Lower lobe of right lung (tissue), 2 donors: ENCODE measurements around the gene FBXW11. TPM values are rescaled to one million over a fixed set of nuclear protein-coding genes. Genes with fewer than 3 reads are reported as not detected.

Experiments
- ATAC-seq, 2 donors: fragments of 200-7000 bp; cut with Tn5 transposase; one replicate each; pipeline ENCODE4 v1.9.1; 2020 to 2022; ENCODE audit warnings: mild to moderate bottlenecking in 2 of 2, moderate library complexity in 2 of 2
- DNase-seq: peaks from one replicate; pipeline ENCODE4 v3.0.0-alpha.2; 2020
- H3K27ac ChIP-seq: fragments of 200-600 bp; one replicate; pipeline ENCODE4 v1.8.0; 2022
- H3K27me3 ChIP-seq: fragments of 200-600 bp; one replicate; pipeline ENCODE4 v1.8.0; 2022; ENCODE audit warnings: low read depth
- H3K36me3 ChIP-seq: fragments of 200-600 bp; one replicate; pipeline ENCODE4 v1.8.0; 2022; ENCODE audit warnings: mild to moderate bottlenecking
- H3K4me1 ChIP-seq: fragments of 200-600 bp; one replicate; pipeline ENCODE4 v1.8.0; 2022
- H3K4me3 ChIP-seq: fragments of 200-600 bp; one replicate; pipeline ENCODE4 v1.8.0; 2022; ENCODE audit warnings: mild to moderate bottlenecking
- H3K9me3 ChIP-seq: fragments of 200-600 bp; one replicate; pipeline ENCODE4 v1.8.0; 2022
- intact Hi-C: fragments of 100-400 bp; cut with DNase I; formaldehyde crosslinking; loops from one replicate; pipeline ENCODE4 v1.11.0; 2022
- total RNA-seq: library from RNA; stranded (reverse); fragmentation: NEBNext Ultra II Directional; extraction: Animal tissue kit (Norgen Biotek cat#: 25700); gene quantifications from one replicate; pipeline ENCODE4 v1.2.1, GENCODE V29; 2021
- TF ChIP-seq, protein P1 (sequence below): fragments of 200-600 bp; IDR thresholded peaks from one replicate; pipeline ENCODE4 v1.8.0; 2022; ENCODE audit warnings: antibody characterized with exemption, mild to moderate bottlenecking
- donor health status: DM: no; HTN: yes; CAD: no; lungs with severe emphysema.

Gene FBXW11
- total RNA-seq, 1 donor from 2014 or later: 52.8 TPM

DNA sequence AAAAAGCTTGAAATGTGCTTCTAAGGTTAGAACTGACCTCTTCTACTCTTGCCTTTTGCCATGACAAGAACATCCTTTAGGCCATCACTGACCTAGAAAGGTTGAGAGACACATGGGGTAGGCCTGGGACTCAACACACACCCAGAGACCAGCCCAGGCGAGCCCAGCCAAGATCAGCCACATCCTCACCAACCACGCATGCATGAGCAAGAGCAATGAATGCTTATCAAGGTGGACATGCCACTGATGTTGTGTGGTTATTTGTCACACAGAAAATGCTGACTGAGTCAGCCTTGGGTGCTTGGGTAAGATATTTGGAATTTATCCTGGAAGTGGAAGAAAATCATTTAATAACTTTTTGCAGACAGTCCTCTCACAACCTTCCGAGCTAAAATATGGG lies 181.4 kb downstream of the FBXW11 start:
- Histone ChIP-seq H3K4me1 (no peaks in the 10 kb centered on the region), H3K9me3 (peaks cover 2% of the 10 kb centered on the region), H3K27me3 (no peaks in the 10 kb centered on the region), H3K4me3 (no peak overlapping the region), H3K27ac (no peak overlapping the region), H3K36me3 (no peaks in the 10 kb centered on the region)
- no peak for ATAC-seq
- intact Hi-C loops: no loop called here
- no peak for DNase-seq
- TF ChIP-seq, protein P1, sequence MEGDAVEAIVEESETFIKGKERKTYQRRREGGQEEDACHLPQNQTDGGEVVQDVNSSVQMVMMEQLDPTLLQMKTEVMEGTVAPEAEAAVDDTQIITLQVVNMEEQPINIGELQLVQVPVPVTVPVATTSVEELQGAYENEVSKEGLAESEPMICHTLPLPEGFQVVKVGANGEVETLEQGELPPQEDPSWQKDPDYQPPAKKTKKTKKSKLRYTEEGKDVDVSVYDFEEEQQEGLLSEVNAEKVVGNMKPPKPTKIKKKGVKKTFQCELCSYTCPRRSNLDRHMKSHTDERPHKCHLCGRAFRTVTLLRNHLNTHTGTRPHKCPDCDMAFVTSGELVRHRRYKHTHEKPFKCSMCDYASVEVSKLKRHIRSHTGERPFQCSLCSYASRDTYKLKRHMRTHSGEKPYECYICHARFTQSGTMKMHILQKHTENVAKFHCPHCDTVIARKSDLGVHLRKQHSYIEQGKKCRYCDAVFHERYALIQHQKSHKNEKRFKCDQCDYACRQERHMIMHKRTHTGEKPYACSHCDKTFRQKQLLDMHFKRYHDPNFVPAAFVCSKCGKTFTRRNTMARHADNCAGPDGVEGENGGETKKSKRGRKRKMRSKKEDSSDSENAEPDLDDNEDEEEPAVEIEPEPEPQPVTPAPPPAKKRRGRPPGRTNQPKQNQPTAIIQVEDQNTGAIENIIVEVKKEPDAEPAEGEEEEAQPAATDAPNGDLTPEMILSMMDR: no peak

DNA sequence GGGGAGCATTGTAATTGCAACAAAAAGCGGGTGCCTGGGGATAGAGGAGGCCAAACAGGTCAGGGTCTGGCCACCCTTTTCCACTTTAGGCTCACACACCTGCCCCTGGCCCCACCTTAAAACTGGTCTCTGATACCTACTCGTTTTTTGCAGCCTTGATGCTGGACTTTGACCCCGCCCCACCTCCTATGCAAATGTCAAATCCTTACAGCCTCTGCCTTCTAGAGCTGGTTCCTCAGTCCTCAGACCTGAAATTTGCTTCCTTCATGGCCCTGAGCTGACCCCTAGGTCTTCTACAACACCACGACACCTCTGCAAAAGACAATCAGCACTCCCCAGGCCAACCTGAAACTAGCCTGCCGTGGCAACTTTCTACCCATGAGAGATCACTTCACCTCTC lies 183.2 kb downstream of the FBXW11 start:
- H3K4me3 ChIP-seq: no peak overlapping the region
- H3K27me3 ChIP-seq: no peaks in the 10 kb centered on the region
- DNase-seq: no peak
- H3K27ac ChIP-seq: no peak overlapping the region
- H3K36me3 ChIP-seq: no peaks in the 10 kb centered on the region
- H3K9me3 ChIP-seq: no peaks in the 10 kb centered on the region
- no peak for ATAC-seq
- intact Hi-C loops: no loop called here
- TF ChIP-seq, protein P1: no peak
- no peaks in the 10 kb centered on the region for H3K4me1 ChIP-seq

DNA sequence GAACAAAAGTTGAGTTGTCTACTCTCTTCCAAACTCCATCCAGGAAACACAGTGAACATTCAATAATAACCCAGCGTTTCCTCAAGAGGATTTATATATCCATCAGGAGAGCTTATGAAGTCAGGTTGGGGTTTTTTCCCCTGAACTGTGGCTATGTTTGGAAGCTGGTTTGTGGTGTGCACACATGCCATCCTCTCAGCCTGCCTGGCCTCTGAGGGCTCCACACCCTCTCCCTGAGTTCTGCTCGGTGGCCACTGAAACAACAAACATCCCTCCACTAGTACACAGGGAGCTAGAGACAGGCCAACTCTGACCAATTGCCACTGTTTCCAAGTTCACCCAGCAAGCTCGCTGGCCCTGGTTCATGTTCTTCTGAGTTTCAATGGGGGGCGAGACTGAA lies 185.2 kb downstream of the FBXW11 start:
- ATAC-seq: no peak
- intact Hi-C loops: no loop called here
- H3K27ac ChIP-seq: no peak overlapping the region
- no peaks in the 10 kb centered on the region for H3K4me1 ChIP-seq
- H3K27me3 ChIP-seq: no peaks in the 10 kb centered on the region
- no peak overlapping the region for H3K4me3 ChIP-seq
- H3K9me3 ChIP-seq: no peaks in the 10 kb centered on the region
- no peak for DNase-seq
- TF ChIP-seq, protein P1: no peak
- no peaks in the 10 kb centered on the region for H3K36me3 ChIP-seq

DNA sequence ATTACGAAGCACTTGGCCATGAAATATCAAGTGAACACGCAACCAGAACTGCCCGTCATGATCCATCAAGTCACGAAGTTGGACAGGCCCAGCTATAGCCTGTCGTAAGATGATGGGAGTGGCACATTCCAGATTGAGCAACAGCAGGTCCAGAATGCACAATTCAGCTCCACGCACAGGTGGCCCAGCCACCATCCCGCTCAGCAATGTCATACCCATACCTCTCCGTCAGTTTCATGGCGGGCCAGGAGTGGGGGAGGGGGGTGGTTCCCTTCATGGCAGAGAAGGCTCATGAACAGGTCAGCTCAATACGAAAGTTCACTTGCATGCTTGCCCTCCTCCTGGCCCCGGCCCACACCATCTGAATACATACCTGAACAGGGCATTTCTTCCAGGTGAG lies 185.9 kb downstream of the FBXW11 start:
- no peak overlapping the region for H3K4me3 ChIP-seq
- no peaks in the 10 kb centered on the region for H3K4me1 ChIP-seq
- DNase-seq (no peak), ATAC-seq (no peak)
- TF ChIP-seq, protein P1: no peak
- H3K9me3 ChIP-seq: no peaks in the 10 kb centered on the region
- intact Hi-C loops: no loop called here
- H3K36me3 ChIP-seq: no peaks in the 10 kb centered on the region
- no peak overlapping the region for H3K27ac ChIP-seq
- no peaks in the 10 kb centered on the region for H3K27me3 ChIP-seq

DNA sequence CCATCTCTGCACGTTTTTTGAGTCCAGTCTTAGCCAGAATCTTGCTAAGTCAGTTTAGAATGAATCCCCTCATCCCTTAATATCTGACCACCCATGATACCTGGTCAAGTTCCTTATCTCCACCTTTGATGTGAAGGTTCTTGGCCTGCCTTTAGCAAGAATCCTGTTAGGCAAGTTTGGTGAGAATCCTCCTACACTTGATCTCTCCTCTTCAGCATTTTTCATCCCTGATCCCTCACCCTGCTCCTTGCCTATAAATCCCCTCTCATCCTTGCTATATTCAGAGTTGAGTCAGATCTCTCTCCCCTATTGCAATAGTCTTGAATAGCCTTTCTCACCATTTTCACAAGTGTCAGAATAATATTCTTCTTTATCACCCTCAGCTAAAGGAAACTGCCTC lies 189.8 kb downstream of the FBXW11 start:
- ATAC-seq: no peak
- TF ChIP-seq, protein P1: no peak
- Histone ChIP-seq H3K27me3 (no peaks in the 10 kb centered on the region), H3K9me3 (no peaks in the 10 kb centered on the region), H3K4me3 (no peak overlapping the region), H3K4me1 (peaks cover 5% of the 10 kb centered on the region), H3K27ac (no peak overlapping the region), H3K36me3 (no peaks in the 10 kb centered on the region)
- DNase-seq: no peak
- intact Hi-C loops: no loop called here
